ENCODE data around the gene SLC25A51. TPM values are rescaled to one million over a fixed set of nuclear protein-coding genes. Genes with fewer than 3 reads are reported as not detected.

Gene SLC25A51
- total RNA-seq, 1 experiment from 2014 or later, result 43.2 TPM

- no peak for DNase-seq (ENCODE audit: low read depth)
These were observed 33.4 kb upstream of the SLC25A51 start for GRCh38 chr9:37937366-37937765.

- DNase-seq (ENCODE audit: low read depth), result peak; percentile 61
These were observed 33.0 kb upstream of the SLC25A51 start for GRCh38 chr9:37936965-37937364.

GRCh38 chr9:37936376-37936775 lies 32.4 kb upstream of the SLC25A51 start:
- DNase-seq (ENCODE audit: low read depth), result no peak

GRCh38 chr9:37935096-37935495 lies 31.2 kb upstream of the SLC25A51 start:
- no peak for DNase-seq (ENCODE audit: low read depth)

GRCh38 chr9:37931592-37931991 lies 27.7 kb upstream of the SLC25A51 start:
- DNase-seq (ENCODE audit: low read depth), result no peak

- peak; percentile 70 for DNase-seq (ENCODE audit: low read depth)
These were observed 25.5 kb upstream of the SLC25A51 start for GRCh38 chr9:37929441-37929895.

GRCh38 chr9:37928552-37929430 lies 24.9 kb upstream of the SLC25A51 start:
- no peak for DNase-seq (ENCODE audit: low read depth)

GRCh38 chr9:37927601-37928551 lies 23.9 kb upstream of the SLC25A51 start:
- DNase-seq (ENCODE audit: low read depth), result no peak

- no peak for DNase-seq (ENCODE audit: low read depth)
These were observed 23.2 kb upstream of the SLC25A51 start for GRCh38 chr9:37927132-37927531.

- peak; percentile 19 for DNase-seq (ENCODE audit: low read depth)
These were observed 22.8 kb upstream of the SLC25A51 start for GRCh38 chr9:37926737-37927118.

GRCh38 chr9:37925786-37926736 lies 22.1 kb upstream of the SLC25A51 start:
- peak; percentile 27 for DNase-seq (ENCODE audit: low read depth)

- no peak for DNase-seq (ENCODE audit: low read depth)
These were observed 21.1 kb upstream of the SLC25A51 start for GRCh38 chr9:37925006-37925405.

GRCh38 chr9:37924538-37924937 lies 20.6 kb upstream of the SLC25A51 start:
- no peak for DNase-seq (ENCODE audit: low read depth)

GRCh38 chr9:37923796-37924427 lies 20.0 kb upstream of the SLC25A51 start:
- no peak for DNase-seq (ENCODE audit: low read depth)

GRCh38 chr9:37923118-37923795 lies 19.3 kb upstream of the SLC25A51 start:
- DNase-seq (ENCODE audit: low read depth), result no peak

- no peak for DNase-seq (ENCODE audit: low read depth)
These were observed 18.6 kb upstream of the SLC25A51 start for GRCh38 chr9:37922363-37923117.

- DNase-seq (ENCODE audit: low read depth), result no peak
These were observed 17.8 kb upstream of the SLC25A51 start for GRCh38 chr9:37921546-37922300.

GRCh38 chr9:37921168-37921510 lies 17.2 kb upstream of the SLC25A51 start:
- DNase-seq (ENCODE audit: low read depth), result no peak
